HG02642 (cell line): ENCODE results near the gene ERC2.

ENCODE experiments used
- ATAC-seq: cut with Tn5 transposase; IDR thresholded peaks from one replicate; pipeline ENCODE4 v1.9.1; 2021; ENCODE audit warnings: mild to moderate bottlenecking; ENCODE audit not compliant: unreplicated experiment, poor library complexity

The ERC2 gene

DNA sequence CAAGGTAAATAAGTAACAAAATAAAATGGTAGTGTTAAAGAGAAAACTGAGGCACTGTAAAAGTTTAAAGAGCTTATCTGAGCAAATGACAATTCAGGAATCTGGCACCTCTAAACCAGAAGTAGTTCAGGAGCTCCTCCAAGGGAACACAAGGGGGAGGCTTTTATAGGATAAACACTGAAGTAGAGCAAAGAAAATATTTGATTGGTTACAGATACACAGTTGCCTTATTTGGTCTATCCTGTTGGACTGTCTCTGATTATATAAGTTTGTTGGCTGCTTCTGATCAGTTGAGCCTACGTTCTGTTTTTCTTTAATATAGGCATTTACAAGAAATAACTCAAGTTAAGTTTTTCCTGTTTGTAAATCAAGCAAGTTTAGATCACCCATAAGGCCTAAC, 146.9 kb downstream of the ERC2 start:
- no peak for ATAC-seq

DNA sequence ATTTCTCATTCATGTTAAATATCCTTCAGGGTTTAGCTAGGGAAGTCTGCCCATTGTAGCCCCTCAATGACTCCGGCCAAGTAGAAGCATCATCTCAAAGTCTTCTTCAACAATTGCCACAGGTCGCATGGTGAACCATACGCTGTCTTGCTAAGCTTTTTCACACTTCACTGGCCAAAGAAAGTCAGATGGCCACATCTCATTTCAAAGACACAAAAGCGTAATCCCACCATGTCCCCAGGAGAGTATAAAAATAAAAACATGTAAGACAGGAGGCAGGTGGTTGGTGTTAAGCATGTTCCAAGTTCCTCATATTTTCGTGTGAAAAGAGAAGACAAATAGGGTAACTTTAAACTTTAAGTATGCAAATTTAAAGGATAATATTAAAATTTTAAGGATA, 147.4 kb downstream of the ERC2 start:
- ATAC-seq: no peak

GRCh38 chr3:56318891-56319290, 149.4 kb downstream of the ERC2 start:
- no peak for ATAC-seq

GRCh38 chr3:56316944-56317343, 151.3 kb downstream of the ERC2 start:
- no peak for ATAC-seq

- ATAC-seq: no peak
Measured at GRCh38 chr3:56314842-56315241, 153.4 kb downstream of the ERC2 start.

GRCh38 chr3:56309465-56309864, 158.8 kb downstream of the ERC2 start:
- no peak for ATAC-seq

GRCh38 chr3:56308471-56308870, 159.8 kb downstream of the ERC2 start:
- ATAC-seq: no peak

DNA sequence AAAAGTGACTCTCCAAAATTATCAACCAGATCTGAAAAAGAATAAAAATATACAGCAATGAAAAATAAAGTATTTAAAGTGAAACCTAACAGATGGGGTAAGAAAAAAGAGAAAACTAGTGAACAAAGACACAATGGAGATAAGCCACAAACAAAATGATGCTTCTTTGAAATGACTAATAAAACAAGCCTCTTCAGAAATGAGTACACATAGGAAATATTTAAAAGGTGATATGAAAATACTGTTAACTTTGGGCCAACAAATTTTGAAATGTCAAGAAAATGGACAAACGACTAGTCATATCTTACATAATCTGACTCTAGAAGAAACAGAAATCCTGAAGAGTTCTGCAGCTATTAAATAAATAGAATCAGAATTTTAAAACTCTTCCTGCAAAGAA, 164.2 kb downstream of the ERC2 start:
- no peak for ATAC-seq

DNA sequence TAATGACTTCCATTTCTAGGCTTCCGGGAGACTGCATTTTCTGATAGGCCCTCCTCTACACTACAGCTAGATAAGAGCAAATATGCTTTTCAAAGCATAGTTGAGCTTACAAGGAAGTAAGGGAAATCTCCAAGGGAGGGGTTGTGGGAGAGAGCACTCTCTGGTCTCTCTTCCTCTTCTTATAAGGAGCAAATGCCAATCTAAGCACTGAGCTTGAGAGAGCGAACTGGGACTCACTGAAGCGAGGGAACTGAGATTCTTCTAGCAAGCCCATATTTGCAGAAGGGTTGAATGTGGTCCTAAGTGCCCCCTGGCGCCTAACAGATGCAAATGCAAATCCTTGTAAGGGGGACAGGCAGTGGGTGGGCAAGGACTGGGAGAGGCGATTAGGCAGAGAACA, 164.8 kb downstream of the ERC2 start:
- peak; percentile 77 for ATAC-seq

- ATAC-seq: no peak
Measured at GRCh38 chr3:56302417-56302816, 165.8 kb downstream of the ERC2 start.

DNA sequence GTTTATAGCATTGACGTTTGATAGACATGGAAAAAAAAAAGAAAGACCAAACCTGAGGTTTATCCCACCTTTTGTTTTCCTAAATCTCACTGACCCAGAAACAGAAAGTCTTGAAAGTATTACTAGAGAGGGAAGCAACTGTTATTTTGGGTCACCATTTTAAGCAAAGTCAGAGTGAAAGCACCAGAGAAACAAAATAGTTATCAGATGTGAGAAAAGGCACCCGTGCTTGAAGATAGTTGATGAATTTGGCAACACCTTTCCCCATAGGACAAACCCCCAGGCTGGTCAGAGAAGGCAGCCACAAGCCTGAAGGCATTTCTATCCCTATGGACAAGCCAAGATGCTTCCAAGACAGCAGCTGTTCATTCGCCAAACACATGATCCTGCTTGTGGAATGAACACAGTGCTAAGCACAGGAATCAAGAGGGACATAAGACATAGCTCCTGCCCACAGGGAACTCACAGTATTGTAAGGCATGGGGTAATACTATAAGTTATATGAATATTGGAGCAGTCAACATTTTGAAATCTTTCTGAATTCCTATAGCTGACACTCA, 170.9 kb downstream of the ERC2 start:
- ATAC-seq: no peak

DNA sequence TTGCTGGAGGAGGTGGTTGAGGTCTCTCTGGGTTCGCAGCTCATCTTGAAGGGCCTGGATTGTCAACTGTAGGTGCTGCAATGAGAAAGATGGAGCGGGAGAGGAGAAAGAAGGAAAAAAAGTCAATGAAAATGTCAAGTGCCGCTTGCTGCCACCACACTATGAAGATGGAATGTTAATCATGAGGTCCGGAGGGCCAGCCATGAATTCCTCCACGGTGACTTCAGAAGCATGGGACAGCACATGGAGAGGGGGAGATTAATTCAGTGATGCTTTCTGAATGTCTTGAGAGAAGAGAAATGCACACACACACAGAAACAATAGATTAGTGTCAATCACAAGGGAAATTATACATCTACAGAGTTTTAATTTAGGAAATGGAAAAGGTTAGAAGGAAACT, 171.9 kb downstream of the ERC2 start:
- ATAC-seq: no peak

GRCh38 chr3:56295161-56295560, 173.1 kb downstream of the ERC2 start:
- ATAC-seq: no peak

DNA sequence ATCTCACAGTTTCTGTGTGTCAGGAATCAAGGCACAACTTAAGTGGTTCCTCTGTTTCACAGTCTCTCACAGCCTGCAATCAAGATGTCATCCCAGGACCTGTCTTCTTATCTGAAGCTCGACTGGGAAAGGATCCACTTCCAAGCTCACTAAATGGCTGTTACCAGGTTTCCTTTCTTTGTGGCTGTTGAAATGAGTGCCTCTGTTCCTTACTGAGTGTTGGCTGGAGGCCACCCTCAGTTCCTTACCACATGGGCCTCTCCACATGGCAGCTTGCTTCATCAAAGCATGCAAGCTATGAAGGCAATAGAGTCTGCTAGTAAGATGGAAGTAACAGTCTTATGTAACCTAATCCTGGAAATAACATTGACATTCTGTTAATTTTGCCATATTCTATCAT, 174.0 kb downstream of the ERC2 start:
- no peak for ATAC-seq

DNA sequence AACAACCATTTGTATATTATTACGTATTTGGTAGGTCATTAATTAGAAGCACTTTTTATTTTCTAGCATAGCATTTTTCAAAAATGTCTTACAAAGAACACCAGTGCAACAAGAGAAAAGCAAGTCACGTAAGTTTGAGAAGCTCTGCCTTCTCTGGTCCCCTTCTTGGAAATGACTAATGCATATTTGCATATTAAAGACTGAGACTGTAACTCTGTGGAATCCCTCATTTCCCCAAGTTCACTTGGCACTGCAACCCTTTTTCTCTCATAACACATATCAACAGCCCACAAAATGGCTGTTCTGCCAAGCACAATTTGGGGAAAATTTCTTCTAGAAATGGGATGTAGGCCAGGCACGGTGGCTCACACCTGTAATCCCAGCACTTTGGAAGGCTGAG, 176.3 kb downstream of the ERC2 start:
- ATAC-seq: no peak

DNA sequence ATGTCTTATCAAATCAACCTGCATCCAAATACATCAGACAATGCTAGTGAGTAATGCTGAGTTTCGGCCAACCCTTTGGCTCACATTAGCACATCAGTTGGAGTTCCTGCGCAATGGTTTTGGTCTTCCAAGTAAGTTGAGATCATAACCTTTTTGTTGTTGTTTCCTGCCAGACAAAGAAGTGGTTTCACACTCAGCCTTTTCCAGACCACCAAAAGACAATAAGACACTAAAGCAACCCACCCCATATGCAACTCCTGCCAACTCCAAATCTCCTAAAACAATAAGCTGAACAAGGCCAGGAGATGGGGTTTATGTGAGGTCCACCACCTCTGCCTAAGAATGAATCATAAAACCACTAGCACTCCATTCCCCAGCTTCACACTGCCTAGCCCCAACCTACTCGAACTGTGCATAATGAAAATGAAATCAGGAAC, 177.0 kb downstream of the ERC2 start:
- ATAC-seq: no peak

DNA sequence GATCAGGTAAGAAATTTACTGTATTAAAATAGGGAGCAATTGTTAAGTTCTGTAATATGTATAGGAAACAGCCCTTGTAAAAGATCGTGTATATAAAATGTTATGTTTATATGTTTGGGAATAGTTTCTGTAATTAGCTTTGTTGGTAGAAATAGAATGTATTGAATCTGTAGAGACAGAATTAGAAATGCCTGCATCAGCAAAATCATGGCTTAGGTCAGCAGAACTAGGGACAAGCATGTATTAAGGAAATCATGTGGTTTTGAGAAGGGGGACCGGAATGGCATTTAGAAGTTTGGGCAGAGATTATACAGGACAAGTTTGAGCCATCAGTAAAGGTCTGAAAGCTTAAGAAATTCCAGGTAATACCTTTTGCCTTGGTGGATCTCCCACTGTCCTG, 177.9 kb downstream of the ERC2 start:
- ATAC-seq: no peak

DNA sequence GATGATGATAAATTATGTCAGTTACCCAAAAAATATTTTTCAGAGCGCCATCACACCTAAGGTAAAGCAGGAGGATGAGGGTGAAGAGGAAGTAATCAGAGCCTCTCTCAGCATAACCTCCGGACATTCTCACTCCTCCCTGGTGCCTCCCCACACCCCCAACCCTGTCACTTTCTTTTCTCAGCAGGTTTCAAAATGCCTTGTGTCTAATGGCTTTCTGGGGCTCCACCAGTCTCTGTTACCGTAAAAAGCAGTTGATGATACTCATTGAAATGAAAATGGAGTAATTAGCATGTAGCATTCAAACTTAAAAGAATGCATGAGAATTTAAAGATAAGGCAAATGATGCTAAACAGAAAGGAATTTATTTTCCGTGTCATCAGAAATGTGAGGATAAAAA, 180.0 kb downstream of the ERC2 start:
- ATAC-seq: no peak

- no peak for ATAC-seq
Measured at GRCh38 chr3:56282341-56282740, 185.9 kb downstream of the ERC2 start.

DNA sequence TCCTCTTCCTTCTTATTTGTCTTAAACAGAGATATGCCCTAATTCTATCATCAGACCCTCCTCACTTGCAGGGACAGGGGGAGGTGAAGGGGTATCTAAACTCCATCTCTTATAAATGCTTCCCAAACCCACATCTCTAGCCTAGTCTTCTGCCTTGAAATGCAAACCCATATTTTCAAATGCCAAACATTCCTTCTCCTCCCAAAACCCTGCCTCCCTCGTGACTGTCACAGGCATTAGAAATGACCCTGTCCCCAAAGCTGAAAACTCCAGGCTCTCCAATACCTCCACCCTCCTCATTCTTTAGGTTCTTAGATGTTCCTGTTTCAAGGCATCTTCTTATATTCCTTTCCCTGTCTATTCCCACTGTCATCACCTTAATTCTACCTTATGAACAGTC, 191.0 kb downstream of the ERC2 start:
- ATAC-seq: no peak

DNA sequence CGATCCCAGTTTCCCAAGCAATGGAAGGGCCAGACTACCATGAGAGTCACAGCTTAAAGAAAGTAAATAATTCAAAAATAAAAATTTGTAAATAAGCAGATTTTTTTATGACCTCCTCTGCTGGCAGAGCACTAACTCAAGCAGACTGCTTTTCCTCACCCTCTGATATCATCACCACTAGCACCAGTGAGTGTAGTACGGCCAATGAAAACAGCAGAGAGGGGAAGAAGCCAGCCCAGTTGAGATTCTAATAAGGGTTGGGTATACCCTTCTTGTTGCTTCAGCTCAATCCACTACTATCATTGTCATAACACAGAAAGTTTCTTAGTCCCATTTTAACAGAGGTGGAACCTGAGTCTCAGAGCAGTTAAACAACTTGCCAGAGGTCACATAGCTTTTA, 193.1 kb downstream of the ERC2 start:
- no peak for ATAC-seq

- no peak for ATAC-seq
Measured at GRCh38 chr3:56269755-56270535, 198.3 kb downstream of the ERC2 start.
